ENCODE results near the gene EIF4G3. TPM values are rescaled to one million over a fixed set of nuclear protein-coding genes. Genes with fewer than 3 reads are reported as not detected.

Gene EIF4G3
- total and polyA plus RNA-seq, 2 donors (not counting 3 experiments of a cell fraction or from before 2014, with no cell fraction given): 40.7 to 78.5 TPM

DNA sequence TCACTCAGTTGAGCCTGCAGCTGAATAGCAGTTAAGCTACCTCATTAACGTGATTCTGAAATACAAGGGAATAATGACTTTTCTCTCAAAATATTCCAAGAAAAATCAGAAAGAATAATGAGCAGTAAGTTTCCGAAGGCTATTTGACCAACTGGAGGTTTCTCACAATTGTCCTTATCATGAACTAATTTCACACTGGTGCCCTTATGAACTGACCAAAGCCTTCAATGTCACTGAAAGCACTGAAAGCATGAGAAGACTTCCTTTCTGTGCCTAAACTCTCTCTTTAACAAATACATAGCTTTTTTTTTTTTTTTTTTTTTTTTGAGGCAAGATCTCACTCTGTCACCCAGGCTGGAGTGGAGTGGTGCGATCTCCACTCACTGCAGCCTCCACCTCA, 18.8 kb downstream of the EIF4G3 start:
- Histone ChIP-seq H3K36me3 (ENCODE audit: control insufficient read depth in 2 of 2, extremely low read depth in 1 of 2, insufficient read depth in 2 of 2, low read length in 2 of 2) (no peaks in the 10 kb centered on the region), H3K27me3 (ENCODE audit: control insufficient read depth in 2 of 2, insufficient read depth in 2 of 2, low read length in 2 of 2) (no peaks in the 10 kb centered on the region), H3K9me1 (replicated peaks; ENCODE audit: control insufficient read depth, extremely low read depth, insufficient read depth, low read length) (no peaks in the 10 kb centered on the region), H3K4me1 (ENCODE audit: control insufficient read depth, extremely low read depth, insufficient read depth, low read length) (no peaks in the 10 kb centered on the region), H3K4me2 (ENCODE audit: insufficient read depth, low read length) (no peak overlapping the region), H4K20me1 (replicated peaks; ENCODE audit: control insufficient read depth, extremely low read depth, insufficient read depth, low read length) (peaks cover 2% of the 10 kb centered on the region), H3K9me3 (replicated peaks; ENCODE audit: control insufficient read depth, insufficient read depth, low read length) (no peaks in the 10 kb centered on the region), H3K9ac (replicated peaks; ENCODE audit: extremely low read depth, insufficient read depth, low read length) (no peak overlapping the region), H2AFZ (ENCODE audit: low read depth, low read length) (no peak overlapping the region), H3K79me2 (ENCODE audit: control insufficient read depth, insufficient read depth, low read length) (peaks cover 80% of the 10 kb centered on the region), H3K27ac (ENCODE audit: insufficient read depth, low read depth, low read length) (no peak overlapping the region), H3K4me3 (replicated peaks in 1 of 3; ENCODE audit: insufficient read depth in 1 of 3, low read depth in 1 of 3, low read length in 3 of 3) (no peak overlapping the region)
- ChIA-PET POLR2A (no interaction called here), CTCF (interaction anchor here (1.5 kb wide), 1 partner anchor 37 kb away, joined by 4 read pairs; no protein-coding TSS in a partner anchor)
- no TSS peak for BruUV-seq (replicated peaks)
- dilution Hi-C loops (cut with MboI; ENCODE audit: extremely low pct_ligation_motif_present, low sequenced_read_pairs): no loop called here
- DNase-seq (ENCODE audit: low read depth, low spot score) (no peak), FAIRE-seq (no peak)
- intact Hi-C loops (cut with micrococcal nuclease): no loop called here
- TF ChIP-seq JUN (IDR thresholded peaks at IDR 0.05; ENCODE audit: borderline replicate concordance, insufficient read depth, insufficient read length, low read depth) (no peak), GATA2 (IDR thresholded peaks at IDR 0.05; ENCODE audit: insufficient read depth, insufficient read length, low read depth, low read length) (no peak), MAX (IDR thresholded peaks at IDR 0.05; ENCODE audit: insufficient read depth, insufficient read length) (no peak), FOS (IDR thresholded peaks at IDR 0.05; ENCODE audit: borderline replicate concordance, insufficient read depth, low read length) (no peak), POLR2AphosphoS5 (IDR thresholded peaks at IDR 0.05; ENCODE audit: insufficient read depth, low read depth, low read length) (no peak), EZH2 (IDR thresholded peaks at IDR 0.05; ENCODE audit: borderline replicate concordance, low read depth, low read length, severe bottlenecking) (no peak)
- TF ChIP-seq, protein P1, sequence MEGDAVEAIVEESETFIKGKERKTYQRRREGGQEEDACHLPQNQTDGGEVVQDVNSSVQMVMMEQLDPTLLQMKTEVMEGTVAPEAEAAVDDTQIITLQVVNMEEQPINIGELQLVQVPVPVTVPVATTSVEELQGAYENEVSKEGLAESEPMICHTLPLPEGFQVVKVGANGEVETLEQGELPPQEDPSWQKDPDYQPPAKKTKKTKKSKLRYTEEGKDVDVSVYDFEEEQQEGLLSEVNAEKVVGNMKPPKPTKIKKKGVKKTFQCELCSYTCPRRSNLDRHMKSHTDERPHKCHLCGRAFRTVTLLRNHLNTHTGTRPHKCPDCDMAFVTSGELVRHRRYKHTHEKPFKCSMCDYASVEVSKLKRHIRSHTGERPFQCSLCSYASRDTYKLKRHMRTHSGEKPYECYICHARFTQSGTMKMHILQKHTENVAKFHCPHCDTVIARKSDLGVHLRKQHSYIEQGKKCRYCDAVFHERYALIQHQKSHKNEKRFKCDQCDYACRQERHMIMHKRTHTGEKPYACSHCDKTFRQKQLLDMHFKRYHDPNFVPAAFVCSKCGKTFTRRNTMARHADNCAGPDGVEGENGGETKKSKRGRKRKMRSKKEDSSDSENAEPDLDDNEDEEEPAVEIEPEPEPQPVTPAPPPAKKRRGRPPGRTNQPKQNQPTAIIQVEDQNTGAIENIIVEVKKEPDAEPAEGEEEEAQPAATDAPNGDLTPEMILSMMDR (IDR thresholded peaks at IDR 0.05; ENCODE audit: extremely low read depth in 1 of 2, insufficient read depth in 1 of 2, low read depth in 1 of 2, low read length in 2 of 2): no peak

All from endothelial cell of umbilical vein (primary cell).